GM12878 (cell line): ENCODE results near the gene SEMA4D. TPM values are rescaled to one million over a fixed set of nuclear protein-coding genes. Genes with fewer than 3 reads are reported as not detected.

ENCODE experiments used
- ATAC-seq: fragments of 200-7000 bp; cut with Tn5 transposase; 3 replicates; pipeline ENCODE4 v1.9.1; 2020; ENCODE audit warnings: mild to moderate bottlenecking, moderate library complexity
- BruUV-seq: library from RNA; stranded (reverse); fragments of 400-500 nt; replicated peaks from 2 replicates; lab custom pipeline; 2021; lab: Mats Ljungman, UMichigan
- CTCF ChIA-PET: fragments of 300-600 bp; sonication (Branson Sonifier 250); formaldehyde crosslinking; extraction: SDS; loops from one replicate; lab custom pipeline; 2021; ENCODE audit warnings: inconsistent platforms; lab: Yijun Ruan, JAX
- POLR2A ChIA-PET: fragments of 350-600 bp; formaldehyde crosslinking; extraction: SDS; loops from one replicate; lab custom pipeline; 2021; ENCODE audit warnings: inconsistent platforms; lab: Charles Lee
- RAD21 ChIA-PET: fragments of 300-600 bp; sonication (Branson Sonifier 250); formaldehyde crosslinking; loops from one replicate; lab custom pipeline; 2023; ENCODE audit warnings: antibody characterized with exemption; ENCODE audit not compliant: unreplicated experiment; lab: Charles Lee
- SMC1A ChIA-PET: fragments of 300-600 bp; sonication (Branson Sonifier 250); formaldehyde crosslinking; loops from one replicate; lab custom pipeline; 2023; ENCODE audit not compliant: unreplicated experiment, uncharacterized antibody; lab: Charles Lee
- DNase-seq: peaks from one replicate; pipeline ENCODE4 v3.0.0-alpha.2; 2011; ENCODE audit warnings: low read depth, low spot score
- FAIRE-seq: peaks from 3 replicates; lab custom pipeline; 2011; peaks lifted over from hg19 to GRCh38; lab: Jason Lieb, UNC
- H2AFZ ChIP-seq: 2 replicates; pipeline ENCODE4 v1.6.0; 2011; ENCODE audit warnings: low read depth, low read length, control low read depth; ENCODE audit not compliant: control insufficient read depth
- H3K27ac ChIP-seq: 2 replicates; pipeline ENCODE4 v1.5.1; 2011; ENCODE audit warnings: control low read depth; ENCODE audit not compliant: control insufficient read depth, insufficient read depth
- H3K27me3 ChIP-seq, 2 experiments: replicated peaks in 1 of 2; 2 replicates each; pipeline versions ENCODE4 v1.6.0 to v1.6.1; 2011; ENCODE audit warnings: low read length in 1 of 2; ENCODE audit not compliant: control insufficient read depth in 2 of 2, insufficient read depth in 2 of 2
- H3K36me3 ChIP-seq, 2 experiments: 2 replicates each; pipeline ENCODE4 v1.5.1; 2011; ENCODE audit warnings: low read length in 1 of 2; ENCODE audit not compliant: control insufficient read depth in 2 of 2, insufficient read depth in 2 of 2
- H3K4me1 ChIP-seq: 2 replicates; pipeline ENCODE4 v1.6.1; 2011; ENCODE audit warnings: mild to moderate bottlenecking, low read length, moderate library complexity, mixed read lengths; ENCODE audit not compliant: control insufficient read depth, insufficient read depth
- H3K4me2 ChIP-seq: 2 replicates; pipeline ENCODE4 v1.6.0; 2011; ENCODE audit warnings: control low read depth; ENCODE audit not compliant: control insufficient read depth, insufficient read depth
- H3K4me3 ChIP-seq: fragments of 200-600 bp; sonication (generic); 2 replicates; pipeline ENCODE4 v1.5.1; 2016
- H3K79me2 ChIP-seq: 2 replicates; pipeline ENCODE4 v1.6.0; 2011; ENCODE audit warnings: low read length; ENCODE audit not compliant: control insufficient read depth, insufficient read depth
- H3K9ac ChIP-seq: 2 replicates; pipeline ENCODE4 v1.8.0; 2011; ENCODE audit warnings: low read length, control low read depth, mixed read lengths; ENCODE audit not compliant: control insufficient read depth, insufficient read depth
- H3K9me3 ChIP-seq: replicated peaks from 3 replicates; pipeline ENCODE4 v1.5.1; 2011; ENCODE audit warnings: mild to moderate bottlenecking, low read length; ENCODE audit not compliant: control insufficient read depth, insufficient read depth
- H4K20me1 ChIP-seq: 2 replicates; pipeline ENCODE4 v1.6.0; 2011; ENCODE audit not compliant: control insufficient read depth, insufficient read depth
- CBX5 ChIP-seq: sonication (generic); IDR thresholded peaks from 2 replicates; pipeline ENCODE4 v1.6.1; 2016; ENCODE audit warnings: low read depth, moderate library complexity, mild to moderate bottlenecking, inconsistent platforms
- CTCF ChIP-seq, 3 experiments: IDR thresholded peaks in 2 of 3; conservative IDR thresholded peaks in 1 of 3; 2 replicates each; pipeline ENCODE4 v1.5.1; 2011; ENCODE audit warnings: low read depth in 3 of 3, low read length in 3 of 3, mild to moderate bottlenecking in 3 of 3, control low read depth in 2 of 3, moderate library complexity in 2 of 3, inconsistent platforms in 1 of 3, mixed read lengths in 1 of 3; ENCODE audit not compliant: control insufficient read depth in 2 of 3, insufficient read depth in 1 of 3; ENCODE audit errors: extremely low read depth in 1 of 3
- E4F1 ChIP-seq: fragments of 450-650 bp; IDR thresholded peaks from 2 replicates; pipeline ENCODE4 v1.6.1; 2018; ENCODE audit warnings: borderline replicate concordance, mild to moderate bottlenecking; ENCODE audit not compliant: partially characterized antibody
- EED ChIP-seq: sonication (generic); IDR thresholded peaks from 2 replicates; pipeline ENCODE4 v1.6.1; 2016; ENCODE audit warnings: antibody characterized with exemption, low read depth
- EGR1 ChIP-seq, 2 experiments: IDR thresholded peaks; 1 replicate in 1 of 2; 2 replicates in 1 of 2; pipeline ENCODE4 v1.6.1; 2011 to 2012; ENCODE audit warnings: low read depth in 2 of 2, low read length in 2 of 2, borderline replicate concordance in 1 of 2, mild to moderate bottlenecking in 1 of 2, moderate library complexity in 1 of 2
- ESRRA ChIP-seq: IDR thresholded peaks from 2 replicates; pipeline ENCODE4 v1.6.1; 2012; ENCODE audit warnings: mild to moderate bottlenecking, low read length, improper control_type of control experiment
- GATAD2B ChIP-seq: fragments of 450-650 bp; conservative IDR thresholded peaks from 2 replicates; pipeline ENCODE4 v1.6.1; 2017; ENCODE audit warnings: low read depth, mild to moderate bottlenecking, moderate library complexity
- POLR2AphosphoS2 ChIP-seq: IDR thresholded peaks from 2 replicates; pipeline ENCODE4 v1.6.1; 2011; ENCODE audit warnings: low read depth, mild to moderate bottlenecking, low read length, improper control_type of control experiment, moderate library complexity
- POLR2AphosphoS5 ChIP-seq: IDR thresholded peaks from 2 replicates; pipeline ENCODE4 v1.6.1; 2011; ENCODE audit warnings: mild to moderate bottlenecking, low read length, inconsistent platforms
- SP1 ChIP-seq: IDR thresholded peaks from one replicate; pipeline ENCODE4 v1.6.1; 2011; ENCODE audit warnings: low read depth, low read length
- SREBF1 ChIP-seq: IDR thresholded peaks from 2 replicates; pipeline ENCODE4 v1.6.1; 2012; ENCODE audit warnings: mild to moderate bottlenecking, low read length
- TCF3 ChIP-seq: IDR thresholded peaks from 2 replicates; pipeline ENCODE4 v1.6.1; 2012; ENCODE audit warnings: low read depth, mild to moderate bottlenecking, low read length, borderline replicate concordance; ENCODE audit not compliant: insufficient read depth
- ZNF592 ChIP-seq: fragments of 450-650 bp; IDR thresholded peaks from 2 replicates; pipeline ENCODE4 v1.6.1; 2017; ENCODE audit warnings: mild to moderate bottlenecking, moderate library complexity
- WGBS: methylation state at CpG from one replicate; pipeline ENCODE4 v1.1.6; 2016; ENCODE audit warnings: low lambda C conversion rate; ENCODE audit not compliant: insufficient replicate concordance, insufficient coverage; ENCODE audit errors: missing lambda C conversion rate; 5-methylcytosine and 5-hydroxymethylcytosine counted together
- in situ Hi-C: fragments of 300-500 bp; cut with MboI; formaldehyde crosslinking; loops from 9 replicates; pipeline ENCODE4 v1.14.3; 2018; ENCODE audit warnings: mixed read lengths
- intact Hi-C: fragments of 100-400 bp; cut with micrococcal nuclease; formaldehyde crosslinking; loops from one replicate; pipeline ENCODE4 v1.14.2; 2022; ENCODE audit not compliant: unreplicated experiment
- polyA plus RNA-seq, 11 experiments: library from polyadenylated mRNA; depleted of rRNA in 4 of 11; unstranded in 6 of 11; stranded (reverse) in 5 of 11; fragments of >200 nt; fragmentation: Nextera tagmentation in 4 of 11; fragmentation: Illumina TruSeq in 1 of 11; extraction: Ambion mirVana in 4 of 11; extraction: Trizol in 1 of 11; gene quantifications; 1 replicate in 1 of 11; 2 replicates in 10 of 11; pipeline versions ENCODE4 v1.2.1 to v1.2.3, GENCODE V29; 2011 to 2016; ENCODE audit warnings: inconsistent platforms in 2 of 11, missing spikeins in 2 of 11, low read depth in 1 of 11
- total RNA-seq, 4 experiments: library from RNA; depleted of rRNA in 3 of 4; stranded (reverse); fragments of >200 nt in 3 of 4; fragmentation: Illumina TruSeq in 1 of 4; extraction: Trizol in 1 of 4; gene quantifications; 2 replicates each; pipeline versions ENCODE4 v1.2.1 to v1.2.3, GENCODE V29; 2013 to 2021

SEMA4D gene
- total and polyA plus RNA-seq, 10 of the 15 experiments (the other 5 are each of a cell fraction or from before 2014, with no cell fraction given), result 15.1 to 136 (median 39.6) TPM

- TF ChIP-seq CTCF (IDR thresholded peaks at IDR 0.05 in 2 of 3, conservative IDR thresholded peaks at IDR 0.05 in 1 of 3; ENCODE audit: control insufficient read depth in 2 of 3, extremely low read depth in 1 of 3, insufficient read depth in 1 of 3, low read depth in 3 of 3, low read length in 3 of 3) (no peak), POLR2AphosphoS2 (no peak), EGR1 (IDR thresholded peaks at IDR 0.05; ENCODE audit: borderline replicate concordance in 1 of 2, low read depth in 2 of 2, low read length in 2 of 2) (no peak), ESRRA (no peak), SREBF1 (no peak), GATAD2B (no peak)
These were observed 128.9 kb downstream of the SEMA4D start (continued) for GRCh38 chr9:89368978-89369377.

GRCh38 chr9:89368550-89368949 lies 129.4 kb downstream of the SEMA4D start:
- no peaks in the 10 kb centered on the region for H3K79me2 ChIP-seq
- in situ Hi-C loops (no loop called here), intact Hi-C loops (no loop called here)
- H3K9ac ChIP-seq, result no peak overlapping the region
- ChIA-PET RAD21 (no interaction called here), CTCF (no interaction called here), POLR2A (no interaction called here), SMC1A (interaction anchor here (1.0 kb wide), 1 partner anchor 180 kb away, joined by 3 read pairs; no protein-coding TSS in a partner anchor)
- no peaks in the 10 kb centered on the region for H3K9me3 ChIP-seq
- FAIRE-seq, result no peak
- H3K4me1 ChIP-seq, result no peaks in the 10 kb centered on the region; the same call in 1 of the 2 replicates
- no peaks in the 10 kb centered on the region for H3K27me3 ChIP-seq
- H3K36me3 ChIP-seq, result no peaks in the 10 kb centered on the region; a peak in 1 of 4 replicates
- 93% methylated on average over 7 of the region's 7 CpGs for WGBS
- ATAC-seq, result no peak
- no peak overlapping the region for H2AFZ ChIP-seq
- DNase-seq, result no peak
- H4K20me1 ChIP-seq, result no peaks in the 10 kb centered on the region; the same call in 1 of the 2 replicates
- H3K4me3 ChIP-seq, result no peak overlapping the region
- no peak overlapping the region for H3K27ac ChIP-seq
- H3K4me2 ChIP-seq, result no peak overlapping the region
- no TSS peak for BruUV-seq
- TF ChIP-seq TCF3 (no peak), CBX5 (no peak), EED (no peak), POLR2AphosphoS5 (no peak), ZNF592 (no peak), SP1 (no peak), E4F1 (no peak)
